ENCODE data around the gene PPP2R1B.

DNA sequence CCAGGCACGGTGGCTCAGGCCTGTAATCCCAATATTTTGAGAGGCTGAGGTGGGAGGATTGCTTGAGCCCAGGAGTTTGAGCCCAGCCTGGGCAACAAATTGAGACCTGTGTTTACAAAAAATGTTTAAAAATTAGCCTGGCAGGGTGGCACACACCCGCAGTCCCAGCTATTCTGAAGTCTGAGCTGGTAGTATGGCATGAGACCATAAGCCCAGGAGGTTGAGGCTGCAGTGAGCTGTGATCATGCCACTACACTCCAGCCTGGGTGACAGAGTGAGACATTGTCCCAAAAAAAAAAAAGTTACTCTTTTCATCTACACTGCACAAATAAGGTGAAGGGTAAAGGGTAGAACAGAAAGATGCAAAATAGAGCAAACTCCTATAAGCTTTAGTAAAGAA is 22.3 kb upstream of the PPP2R1B start:
- TF ChIP-seq, protein P1, sequence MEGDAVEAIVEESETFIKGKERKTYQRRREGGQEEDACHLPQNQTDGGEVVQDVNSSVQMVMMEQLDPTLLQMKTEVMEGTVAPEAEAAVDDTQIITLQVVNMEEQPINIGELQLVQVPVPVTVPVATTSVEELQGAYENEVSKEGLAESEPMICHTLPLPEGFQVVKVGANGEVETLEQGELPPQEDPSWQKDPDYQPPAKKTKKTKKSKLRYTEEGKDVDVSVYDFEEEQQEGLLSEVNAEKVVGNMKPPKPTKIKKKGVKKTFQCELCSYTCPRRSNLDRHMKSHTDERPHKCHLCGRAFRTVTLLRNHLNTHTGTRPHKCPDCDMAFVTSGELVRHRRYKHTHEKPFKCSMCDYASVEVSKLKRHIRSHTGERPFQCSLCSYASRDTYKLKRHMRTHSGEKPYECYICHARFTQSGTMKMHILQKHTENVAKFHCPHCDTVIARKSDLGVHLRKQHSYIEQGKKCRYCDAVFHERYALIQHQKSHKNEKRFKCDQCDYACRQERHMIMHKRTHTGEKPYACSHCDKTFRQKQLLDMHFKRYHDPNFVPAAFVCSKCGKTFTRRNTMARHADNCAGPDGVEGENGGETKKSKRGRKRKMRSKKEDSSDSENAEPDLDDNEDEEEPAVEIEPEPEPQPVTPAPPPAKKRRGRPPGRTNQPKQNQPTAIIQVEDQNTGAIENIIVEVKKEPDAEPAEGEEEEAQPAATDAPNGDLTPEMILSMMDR (IDR thresholded peaks at IDR 0.05): no peak
- no peak for TF ChIP-seq POLR2A (IDR thresholded peaks at IDR 0.05)
